TTC549 (cell line): ENCODE results near the gene ANXA2.
A peak's percentile ranks its signal among the peaks of the same experiment; 100 is the strongest.

Experiments used
- FAIRE-seq: peaks from 2 replicates; lab custom pipeline; 2012; peaks lifted over from hg19 to GRCh38; lab: Jason Lieb, UNC

The ANXA2 gene

GRCh38 chr15:60369696-60370095, 28.1 kb downstream of the ANXA2 start:
- no peak for FAIRE-seq

- FAIRE-seq = no peak
Measured at GRCh38 chr15:60364612-60364924, 33.2 kb downstream of the ANXA2 start.

GRCh38 chr15:60363903-60364611, 33.7 kb downstream of the ANXA2 start:
- no peak for FAIRE-seq

- no peak for FAIRE-seq
Measured at GRCh38 chr15:60363087-60363549, 34.7 kb downstream of the ANXA2 start.

- no peak for FAIRE-seq
Measured at GRCh38 chr15:60362321-60363086, 35.3 kb downstream of the ANXA2 start.

GRCh38 chr15:60359738-60360137, 38.0 kb downstream of the ANXA2 start:
- peak; percentile 33 for FAIRE-seq

GRCh38 chr15:60358935-60359682, 38.7 kb downstream of the ANXA2 start:
- FAIRE-seq = no peak

GRCh38 chr15:60356832-60357231, 41.0 kb downstream of the ANXA2 start:
- no peak for FAIRE-seq

GRCh38 chr15:60355148-60355857, 42.5 kb downstream of the ANXA2 start:
- FAIRE-seq = no peak

GRCh38 chr15:60353245-60353920, 44.4 kb downstream of the ANXA2 start:
- no peak for FAIRE-seq

GRCh38 chr15:60352525-60352924, 45.3 kb downstream of the ANXA2 start:
- FAIRE-seq = no peak

- FAIRE-seq = no peak
Measured at GRCh38 chr15:60351066-60351465, 46.7 kb downstream of the ANXA2 start.

GRCh38 chr15:60350108-60350507, 47.7 kb downstream of the ANXA2 start:
- no peak for FAIRE-seq

- FAIRE-seq = no peak
Measured at GRCh38 chr15:60349589-60349988, 48.2 kb downstream of the ANXA2 start.

GRCh38 chr15:60347480-60348049, 50.2 kb downstream of the ANXA2 start:
- no peak for FAIRE-seq

- FAIRE-seq = no peak
Measured at GRCh38 chr15:60346653-60347052, 51.1 kb downstream of the ANXA2 start.

- no peak for FAIRE-seq
Measured at GRCh38 chr15:60346077-60346476, 51.7 kb downstream of the ANXA2 start.

GRCh38 chr15:60345598-60345997, 52.2 kb downstream of the ANXA2 start:
- FAIRE-seq = no peak

GRCh38 chr15:60344987-60345386, 52.8 kb downstream of the ANXA2 start:
- FAIRE-seq = no peak

- FAIRE-seq = no peak
Measured at GRCh38 chr15:60344461-60344860, 53.3 kb downstream of the ANXA2 start.

- no peak for FAIRE-seq
Measured at GRCh38 chr15:60343221-60343970, 54.4 kb downstream of the ANXA2 start.
